GM19239 (cell line): Measurements from ENCODE around the gene SEPTIN8.
A peak's percentile ranks its signal among the peaks of the same experiment; 100 is the strongest.

Experiments
- DNase-seq: peaks from one replicate; pipeline ENCODE4 v3.0.0; 2011; ENCODE audit warnings: low spot score; ENCODE audit not compliant: insufficient read length
- FAIRE-seq: peaks from 2 replicates; lab custom pipeline; 2011; peaks lifted over from hg19 to GRCh38; lab: Jason Lieb, UNC

The SEPTIN8 gene

GRCh38 chr5:132725745-132726144 lies 51.3 kb downstream of the SEPTIN8 start:
- no peak for FAIRE-seq

GRCh38 chr5:132718544-132719312 lies 58.3 kb downstream of the SEPTIN8 start:
- DNase-seq: no peak
- FAIRE-seq: no peak

More at GRCh38 chr5:132725745-132726144, 51.3 kb downstream of the SEPTIN8 start:
- no peak for DNase-seq

GRCh38 chr5:132714456-132715307 lies 62.4 kb downstream of the SEPTIN8 start:
- DNase-seq: no peak

GRCh38 chr5:132708645-132709044 lies 68.4 kb downstream of the SEPTIN8 start:
- peak; percentile 23 for FAIRE-seq
- no peak for DNase-seq

More at GRCh38 chr5:132714456-132715307, 62.4 kb downstream of the SEPTIN8 start:
- peak; percentile 89 for FAIRE-seq

- FAIRE-seq (peak; percentile 4), DNase-seq (no peak)
Measured at GRCh38 chr5:132704875-132705274, 72.2 kb downstream of the SEPTIN8 start.
